Measurements from ENCODE around the gene MMP17.
"Not testable (repeated sequence)": the region's sequence is repeated elsewhere in the genome, so short reads cannot be mapped to it uniquely, and the experiment has no call there.

- not testable (repeated sequence) for TF ChIP-seq CTCF (conservative IDR thresholded peaks at IDR 0.05; ENCODE audit: low read depth, low read length); EZH2 (IDR thresholded peaks at IDR 0.05; ENCODE audit: low read length, unreplicated experiment)
Measured at GRCh38 chr12:131878436-131878835, 50.2 kb downstream of the MMP17 start.
